Choroid plexus epithelial cell (primary cell): ENCODE measurements around the gene GET3.

ENCODE experiments used
- DNase-seq: peaks from one replicate; pipeline ENCODE4 v3.0.0-alpha.2; 2010; ENCODE audit warnings: low read depth
- H3K4me3 ChIP-seq: 2 replicates; pipeline ENCODE4 v1.5.1; 2011; ENCODE audit warnings: low read depth, mild to moderate bottlenecking, control low read depth, low read length, moderate library complexity
- TF ChIP-seq, protein P1 (sequence below): conservative IDR thresholded peaks from 2 replicates; pipeline ENCODE4 v1.5.1; 2011; ENCODE audit warnings: low read depth, mild to moderate bottlenecking, control low read depth, inconsistent platforms, low read length, moderate library complexity

Gene GET3

DNA sequence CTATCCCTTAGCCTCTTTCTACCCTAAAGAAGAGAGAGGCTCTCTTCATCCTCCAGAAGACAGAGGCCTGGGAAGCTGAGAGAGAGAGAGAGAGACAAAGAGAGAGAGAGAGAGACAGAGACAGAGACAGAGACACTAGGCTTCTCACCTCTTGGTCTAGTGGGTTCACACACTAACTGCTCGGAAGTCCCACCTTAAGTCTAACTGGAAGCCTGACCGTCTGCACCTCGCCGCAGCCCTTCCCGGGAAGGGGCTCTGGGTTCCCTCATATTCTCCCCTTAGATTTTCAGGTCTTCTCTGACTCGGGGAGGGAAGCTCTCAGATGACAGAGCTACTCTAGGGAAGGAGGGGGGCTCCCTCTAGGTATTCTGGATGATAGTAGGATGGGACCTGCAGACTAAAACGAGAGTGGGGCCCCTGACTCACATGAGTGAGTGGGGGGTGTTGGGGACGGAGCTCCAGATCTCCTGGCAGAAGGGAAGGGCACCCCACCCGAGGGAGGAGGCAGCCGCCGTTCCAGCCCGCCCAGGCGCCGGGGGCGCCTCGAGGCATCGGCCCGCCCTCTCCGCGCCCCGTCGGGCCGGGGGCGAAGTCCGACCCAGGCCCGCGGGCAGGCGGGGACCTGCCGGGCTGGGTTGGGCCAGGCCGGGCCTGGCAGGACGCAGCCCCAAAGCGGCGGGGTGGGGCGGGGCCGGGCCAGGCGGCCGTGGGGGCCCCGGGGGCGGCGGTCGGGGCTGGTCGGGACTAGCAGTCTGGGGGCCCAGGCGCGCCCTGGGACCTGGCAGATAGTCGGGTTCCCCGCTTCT is 52.0 kb downstream of the GET3 start:
- TF ChIP-seq, protein P1, sequence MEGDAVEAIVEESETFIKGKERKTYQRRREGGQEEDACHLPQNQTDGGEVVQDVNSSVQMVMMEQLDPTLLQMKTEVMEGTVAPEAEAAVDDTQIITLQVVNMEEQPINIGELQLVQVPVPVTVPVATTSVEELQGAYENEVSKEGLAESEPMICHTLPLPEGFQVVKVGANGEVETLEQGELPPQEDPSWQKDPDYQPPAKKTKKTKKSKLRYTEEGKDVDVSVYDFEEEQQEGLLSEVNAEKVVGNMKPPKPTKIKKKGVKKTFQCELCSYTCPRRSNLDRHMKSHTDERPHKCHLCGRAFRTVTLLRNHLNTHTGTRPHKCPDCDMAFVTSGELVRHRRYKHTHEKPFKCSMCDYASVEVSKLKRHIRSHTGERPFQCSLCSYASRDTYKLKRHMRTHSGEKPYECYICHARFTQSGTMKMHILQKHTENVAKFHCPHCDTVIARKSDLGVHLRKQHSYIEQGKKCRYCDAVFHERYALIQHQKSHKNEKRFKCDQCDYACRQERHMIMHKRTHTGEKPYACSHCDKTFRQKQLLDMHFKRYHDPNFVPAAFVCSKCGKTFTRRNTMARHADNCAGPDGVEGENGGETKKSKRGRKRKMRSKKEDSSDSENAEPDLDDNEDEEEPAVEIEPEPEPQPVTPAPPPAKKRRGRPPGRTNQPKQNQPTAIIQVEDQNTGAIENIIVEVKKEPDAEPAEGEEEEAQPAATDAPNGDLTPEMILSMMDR: no peak
- DNase-seq: peak; percentile 50
- H3K4me3 ChIP-seq: peak overlapping the region; percentile 100

DNA sequence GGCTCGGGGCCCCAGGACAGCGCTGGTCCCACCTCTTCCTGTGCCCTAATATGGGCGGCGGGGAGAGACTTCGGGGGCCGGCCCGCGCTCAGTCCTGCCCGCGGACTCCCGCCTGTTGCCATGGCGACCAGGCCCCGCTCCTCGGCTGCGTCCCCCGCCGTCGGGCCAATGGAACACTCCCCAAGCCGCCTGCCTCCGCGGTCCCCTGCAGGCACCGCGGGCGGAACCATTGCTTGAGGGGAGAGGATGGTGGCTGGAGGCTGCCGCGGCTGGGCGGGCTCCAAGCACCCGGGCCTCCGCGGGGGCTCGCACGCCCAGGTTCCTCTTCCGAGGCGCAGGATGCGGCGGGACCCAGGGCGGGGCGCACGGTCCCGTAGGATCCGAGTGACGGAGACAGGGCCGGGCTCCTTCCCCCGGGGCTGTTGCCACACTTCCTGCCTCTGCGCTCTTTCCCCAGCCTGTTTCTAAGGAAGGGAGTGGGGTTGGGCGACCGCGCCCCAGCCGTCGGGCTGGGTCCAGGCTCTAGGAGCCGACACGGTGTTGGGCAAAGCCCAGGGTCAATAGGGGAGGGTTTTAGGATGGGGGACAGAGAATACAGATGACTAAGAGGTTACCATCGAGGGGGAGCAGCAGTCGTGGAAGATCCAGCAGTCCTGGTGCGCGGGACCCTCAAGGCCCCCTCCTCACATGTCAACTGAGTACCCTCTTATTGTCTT is 52.8 kb downstream of the GET3 start:
- TF ChIP-seq, protein P1: no peak
- peak; percentile 99 for DNase-seq
- peak overlapping the region; percentile 100 for H3K4me3 ChIP-seq

DNA sequence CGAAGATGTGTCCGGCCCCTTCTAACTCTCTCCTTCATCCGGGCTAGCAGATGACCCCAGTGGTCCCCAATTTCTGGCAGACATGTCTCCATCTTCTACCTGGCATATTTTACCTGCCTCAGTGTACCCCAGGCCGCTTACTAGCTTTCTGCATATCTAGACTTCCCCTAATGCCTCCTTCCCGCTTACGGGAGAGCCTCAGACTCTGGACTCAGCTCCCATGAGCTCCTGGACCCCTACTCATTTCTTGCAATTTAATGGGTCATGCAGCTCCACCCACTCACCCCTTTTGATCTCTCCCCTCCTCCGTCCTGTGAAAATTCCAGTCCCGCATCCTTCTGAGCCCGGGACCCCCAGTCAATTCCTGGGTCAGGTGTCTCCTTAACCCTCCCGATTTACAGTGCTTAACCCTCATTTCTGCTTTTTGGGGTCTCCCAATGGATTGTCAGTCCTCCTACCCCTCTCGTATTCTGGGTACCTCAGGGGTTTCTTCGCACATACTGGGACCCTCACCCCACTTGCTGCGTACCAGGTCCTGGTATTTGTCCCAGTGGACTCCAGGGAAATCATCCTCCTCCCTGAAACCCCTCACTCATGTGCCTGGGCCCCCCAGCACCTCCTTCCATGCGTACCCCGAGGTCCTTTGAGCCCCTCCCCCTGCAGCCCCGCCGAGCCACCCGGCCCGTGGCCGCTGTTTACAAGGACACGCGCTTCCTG is 53.5 kb downstream of the GET3 start:
- TF ChIP-seq, protein P1: no peak
- H3K4me3 ChIP-seq: peak overlapping the region; percentile 100
- DNase-seq: peak; percentile 36

DNA sequence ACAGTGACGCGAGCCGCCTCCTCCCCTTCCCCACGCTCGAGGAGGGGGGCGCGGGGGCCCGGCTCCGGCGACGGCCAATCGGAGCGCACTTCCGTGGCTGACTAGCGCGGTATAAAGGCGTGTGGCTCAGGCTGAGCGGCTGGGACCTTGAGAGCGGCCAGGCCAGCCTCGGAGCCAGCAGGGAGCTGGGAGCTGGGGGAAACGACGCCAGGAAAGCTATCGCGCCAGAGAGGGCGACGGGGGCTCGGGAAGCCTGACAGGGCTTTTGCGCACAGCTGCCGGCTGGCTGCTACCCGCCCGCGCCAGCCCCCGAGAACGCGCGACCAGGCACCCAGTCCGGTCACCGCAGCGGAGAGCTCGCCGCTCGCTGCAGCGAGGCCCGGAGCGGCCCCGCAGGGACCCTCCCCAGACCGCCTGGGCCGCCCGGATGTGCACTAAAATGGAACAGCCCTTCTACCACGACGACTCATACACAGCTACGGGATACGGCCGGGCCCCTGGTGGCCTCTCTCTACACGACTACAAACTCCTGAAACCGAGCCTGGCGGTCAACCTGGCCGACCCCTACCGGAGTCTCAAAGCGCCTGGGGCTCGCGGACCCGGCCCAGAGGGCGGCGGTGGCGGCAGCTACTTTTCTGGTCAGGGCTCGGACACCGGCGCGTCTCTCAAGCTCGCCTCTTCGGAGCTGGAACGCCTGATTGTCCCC is 54.2 kb downstream of the GET3 start, which contains the start of gene JUNB:
Gene JUNB, plus strand, starts transcription at position 142 of the 706 bp plus-strand sequence. Its CDS starts 286 bp downstream, at position 428.
- peak; percentile 99 for DNase-seq
- TF ChIP-seq, protein P1: peak; percentile 17
- H3K4me3 ChIP-seq: peak within 1 kb of the TSS; percentile 100

DNA sequence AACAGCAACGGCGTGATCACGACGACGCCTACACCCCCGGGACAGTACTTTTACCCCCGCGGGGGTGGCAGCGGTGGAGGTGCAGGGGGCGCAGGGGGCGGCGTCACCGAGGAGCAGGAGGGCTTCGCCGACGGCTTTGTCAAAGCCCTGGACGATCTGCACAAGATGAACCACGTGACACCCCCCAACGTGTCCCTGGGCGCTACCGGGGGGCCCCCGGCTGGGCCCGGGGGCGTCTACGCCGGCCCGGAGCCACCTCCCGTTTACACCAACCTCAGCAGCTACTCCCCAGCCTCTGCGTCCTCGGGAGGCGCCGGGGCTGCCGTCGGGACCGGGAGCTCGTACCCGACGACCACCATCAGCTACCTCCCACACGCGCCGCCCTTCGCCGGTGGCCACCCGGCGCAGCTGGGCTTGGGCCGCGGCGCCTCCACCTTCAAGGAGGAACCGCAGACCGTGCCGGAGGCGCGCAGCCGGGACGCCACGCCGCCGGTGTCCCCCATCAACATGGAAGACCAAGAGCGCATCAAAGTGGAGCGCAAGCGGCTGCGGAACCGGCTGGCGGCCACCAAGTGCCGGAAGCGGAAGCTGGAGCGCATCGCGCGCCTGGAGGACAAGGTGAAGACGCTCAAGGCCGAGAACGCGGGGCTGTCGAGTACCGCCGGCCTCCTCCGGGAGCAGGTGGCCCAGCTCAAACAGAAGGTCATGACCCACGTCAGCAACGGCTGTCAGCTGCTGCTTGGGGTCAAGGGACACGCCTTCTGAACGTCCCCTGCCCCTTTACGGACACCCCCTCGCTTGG is 55.0 kb downstream of the GET3 start:
- TF ChIP-seq, protein P1: no peak
- DNase-seq: peak; percentile 59
- H3K4me3 ChIP-seq: peak overlapping the region; percentile 100

DNA sequence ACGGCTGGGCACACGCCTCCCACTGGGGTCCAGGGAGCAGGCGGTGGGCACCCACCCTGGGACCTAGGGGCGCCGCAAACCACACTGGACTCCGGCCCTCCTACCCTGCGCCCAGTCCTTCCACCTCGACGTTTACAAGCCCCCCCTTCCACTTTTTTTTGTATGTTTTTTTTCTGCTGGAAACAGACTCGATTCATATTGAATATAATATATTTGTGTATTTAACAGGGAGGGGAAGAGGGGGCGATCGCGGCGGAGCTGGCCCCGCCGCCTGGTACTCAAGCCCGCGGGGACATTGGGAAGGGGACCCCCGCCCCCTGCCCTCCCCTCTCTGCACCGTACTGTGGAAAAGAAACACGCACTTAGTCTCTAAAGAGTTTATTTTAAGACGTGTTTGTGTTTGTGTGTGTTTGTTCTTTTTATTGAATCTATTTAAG is 55.6 kb downstream of the GET3 start:
- DNase-seq: no peak
- H3K4me3 ChIP-seq: peak overlapping the region; percentile 100
- TF ChIP-seq, protein P1: no peak
